ELF-1 (cell line): ENCODE measurements around the gene LCN2.

Source experiments
- DNase-seq: peaks from one replicate; pipeline ENCODE4 v3.0.0-alpha.2; 2016; ENCODE audit warnings: low read depth, low spot score

Gene LCN2

GRCh38 chr9:128114326-128115186 is 34.7 kb upstream of the LCN2 start:
- DNase-seq = no peak

GRCh38 chr9:128115187-128116103 is 33.8 kb upstream of the LCN2 start:
- DNase-seq = no peak

DNA sequence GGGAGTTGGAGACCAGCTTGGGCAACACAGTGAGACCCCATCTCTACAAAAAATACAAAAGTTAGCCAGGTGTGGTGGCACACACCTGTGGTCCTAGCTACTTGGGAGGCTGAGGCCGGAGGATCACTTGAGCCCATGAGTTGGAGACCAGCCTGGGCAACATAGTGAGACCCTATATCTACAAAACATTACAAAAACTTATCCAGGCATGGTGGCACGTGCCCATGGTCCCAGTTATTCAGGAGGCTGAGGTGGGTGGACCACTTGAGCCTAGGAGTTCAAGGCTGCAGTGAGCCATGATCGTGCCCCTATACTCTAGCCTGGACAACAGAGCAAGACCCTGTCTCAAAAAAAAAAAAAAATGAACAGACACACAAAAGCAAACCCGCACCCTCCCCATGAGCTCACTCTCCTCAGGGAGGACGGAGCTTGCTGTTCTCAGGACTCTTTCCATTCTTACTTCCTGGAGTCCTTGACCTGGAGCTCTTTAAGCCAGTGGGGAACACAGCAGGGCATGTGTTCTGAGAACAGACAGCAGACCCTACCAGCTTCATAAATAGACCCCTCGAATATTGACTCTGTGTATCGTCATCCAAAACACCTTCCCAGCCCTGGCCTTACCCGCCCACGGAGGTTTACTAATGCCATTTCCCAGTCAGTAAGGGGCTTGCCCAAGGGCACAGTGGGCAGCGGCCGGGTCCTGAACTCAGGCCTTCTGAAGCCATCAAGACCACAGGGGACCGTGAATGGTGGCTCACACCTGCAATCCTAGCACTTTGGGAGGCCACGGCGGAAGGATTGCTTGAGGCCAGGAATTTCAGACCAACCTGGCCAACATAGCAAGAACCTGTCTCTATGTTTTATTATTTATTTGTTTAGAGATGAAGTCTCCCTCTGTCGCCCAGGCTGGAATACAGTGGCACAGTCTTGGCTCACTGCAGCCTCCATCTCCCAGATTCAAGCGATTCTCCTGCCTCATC is 32.9 kb upstream of the LCN2 start:
- no peak for DNase-seq

GRCh38 chr9:128117613-128118471 is 31.4 kb upstream of the LCN2 start:
- peak; percentile 99 for DNase-seq

GRCh38 chr9:128118472-128118857 is 30.8 kb upstream of the LCN2 start:
- no peak for DNase-seq

DNA sequence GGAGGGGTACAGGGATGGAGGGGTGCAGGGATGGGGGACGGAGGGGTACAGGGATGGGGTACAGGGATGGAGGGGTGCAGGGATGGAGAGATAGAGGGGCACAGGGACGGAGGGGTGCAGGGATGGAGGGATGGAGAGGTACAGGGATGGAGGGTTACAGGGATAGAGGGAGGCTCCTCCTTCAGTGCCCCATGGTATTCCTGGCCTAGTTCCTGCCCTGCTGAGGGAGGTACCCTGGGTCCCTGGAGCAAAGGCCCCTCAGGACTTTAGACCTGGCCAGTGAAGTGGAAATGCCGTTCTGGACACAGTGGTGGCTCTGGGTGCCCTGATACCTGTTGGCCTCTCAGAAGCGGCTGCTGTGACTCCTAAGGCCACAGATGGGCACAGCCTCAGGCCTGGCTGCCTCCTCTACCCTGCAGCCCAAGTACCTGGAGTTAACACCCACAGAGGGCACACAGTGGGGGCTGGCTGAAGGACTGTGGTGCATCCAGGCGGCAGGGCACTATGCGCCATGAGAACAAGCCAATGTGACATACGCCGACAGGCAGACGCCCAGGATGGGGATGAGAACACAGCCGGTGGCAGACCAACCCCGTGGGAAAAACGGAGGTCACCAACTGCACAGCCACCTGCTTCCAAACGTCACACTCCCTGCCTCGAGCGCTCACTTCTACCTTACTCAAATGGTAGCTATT is 30.1 kb upstream of the LCN2 start:
- no peak for DNase-seq

- DNase-seq = no peak
Observed at GRCh38 chr9:128120061-128120740, 29.1 kb upstream of the LCN2 start.

DNA sequence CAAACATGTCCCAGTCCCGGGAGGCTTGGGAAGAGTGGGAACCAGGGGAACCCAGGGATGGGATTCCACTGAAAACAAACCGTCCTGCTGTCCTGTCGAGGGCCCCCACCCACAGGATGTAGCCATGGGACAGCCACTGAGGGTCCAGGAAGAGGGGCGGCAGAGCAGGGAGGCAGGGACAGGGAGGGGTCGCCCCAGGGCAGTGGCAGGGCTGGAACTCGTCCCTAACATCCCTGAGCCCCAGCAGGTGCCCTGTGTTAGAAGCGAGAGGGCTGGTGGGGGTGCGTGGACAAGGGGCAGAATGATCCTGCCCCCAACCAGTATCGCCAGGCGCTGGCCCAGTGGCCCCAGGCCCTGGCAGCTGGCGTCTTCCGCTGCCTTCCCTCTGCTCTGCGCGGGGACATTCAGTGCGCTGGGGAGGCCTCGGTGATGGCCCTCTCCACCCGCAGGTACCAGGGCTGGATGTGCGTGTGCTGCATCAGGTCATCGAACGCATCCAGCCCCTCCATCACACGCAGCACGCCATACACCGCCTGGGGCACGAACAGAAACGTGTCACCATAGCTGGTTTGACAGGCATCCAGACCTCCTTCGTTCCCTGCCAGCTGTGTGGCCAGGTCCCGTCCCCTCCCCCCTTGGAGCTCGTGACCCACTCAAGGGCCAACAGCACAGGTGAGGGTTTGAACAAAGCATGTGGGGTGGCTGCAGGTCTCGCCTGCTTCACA is 28.4 kb upstream of the LCN2 start:
- no peak for DNase-seq

DNA sequence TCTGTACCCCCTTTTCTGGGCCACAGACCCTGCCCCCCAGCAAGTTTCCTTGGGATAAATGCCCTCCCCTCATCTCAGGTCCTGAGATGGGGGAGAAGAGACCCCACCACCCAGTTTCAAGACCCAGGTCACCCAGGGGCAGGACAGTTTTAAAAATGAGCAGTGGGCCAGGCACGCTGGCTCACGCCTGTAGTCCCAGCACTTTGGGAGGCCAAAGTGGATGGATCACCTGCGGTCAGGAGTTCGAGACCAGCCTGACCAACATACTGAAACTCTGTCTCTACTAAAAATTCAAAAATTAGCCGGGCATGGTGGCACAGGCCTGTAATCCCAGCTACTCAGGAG is 27.8 kb upstream of the LCN2 start:
- no peak for DNase-seq

DNA sequence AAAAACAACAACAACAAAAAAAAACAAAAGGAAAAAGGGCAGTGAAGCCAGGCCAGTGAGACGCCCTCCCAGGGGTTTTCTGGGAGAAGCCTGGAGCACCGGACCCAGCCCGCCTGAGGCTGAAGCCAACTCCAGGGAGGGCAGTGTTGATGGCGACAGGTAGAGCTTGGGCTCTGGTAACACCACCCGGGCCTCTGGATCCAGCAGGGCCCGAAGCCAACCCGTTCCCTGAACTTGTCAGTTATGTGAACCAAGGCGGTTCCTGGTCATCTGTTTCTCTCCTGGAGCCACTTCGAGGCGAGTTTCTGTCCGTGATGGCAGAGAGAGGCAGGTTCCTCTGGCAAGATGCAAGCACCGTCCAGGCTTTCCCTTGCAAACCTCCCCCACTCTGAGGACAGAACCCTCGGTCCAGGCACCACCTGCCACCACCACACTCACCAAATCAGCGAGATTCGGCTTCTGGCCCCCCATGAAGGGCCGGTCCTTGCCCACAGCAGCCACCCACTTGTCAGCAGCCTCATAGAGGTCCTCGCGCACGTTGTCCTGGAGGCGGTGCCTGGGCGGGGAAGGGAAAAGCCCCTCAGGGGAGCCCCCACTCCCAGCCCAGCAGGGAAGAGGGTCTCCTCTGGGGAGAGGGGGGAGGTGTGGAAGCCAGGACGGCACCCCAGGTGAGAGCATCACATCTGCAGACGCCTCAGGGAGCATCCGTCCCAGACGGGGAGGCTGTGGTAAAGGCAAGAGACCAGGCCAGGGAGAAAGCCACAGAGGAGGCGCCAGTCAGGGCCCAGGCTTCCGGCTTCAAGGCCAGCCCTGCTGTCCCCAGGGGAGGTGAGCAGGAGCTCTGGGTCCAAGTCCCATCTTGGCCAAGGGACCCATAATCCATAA is 27.1 kb upstream of the LCN2 start:
- no peak for DNase-seq

GRCh38 chr9:128122809-128123175 is 26.5 kb upstream of the LCN2 start:
- no peak for DNase-seq

DNA sequence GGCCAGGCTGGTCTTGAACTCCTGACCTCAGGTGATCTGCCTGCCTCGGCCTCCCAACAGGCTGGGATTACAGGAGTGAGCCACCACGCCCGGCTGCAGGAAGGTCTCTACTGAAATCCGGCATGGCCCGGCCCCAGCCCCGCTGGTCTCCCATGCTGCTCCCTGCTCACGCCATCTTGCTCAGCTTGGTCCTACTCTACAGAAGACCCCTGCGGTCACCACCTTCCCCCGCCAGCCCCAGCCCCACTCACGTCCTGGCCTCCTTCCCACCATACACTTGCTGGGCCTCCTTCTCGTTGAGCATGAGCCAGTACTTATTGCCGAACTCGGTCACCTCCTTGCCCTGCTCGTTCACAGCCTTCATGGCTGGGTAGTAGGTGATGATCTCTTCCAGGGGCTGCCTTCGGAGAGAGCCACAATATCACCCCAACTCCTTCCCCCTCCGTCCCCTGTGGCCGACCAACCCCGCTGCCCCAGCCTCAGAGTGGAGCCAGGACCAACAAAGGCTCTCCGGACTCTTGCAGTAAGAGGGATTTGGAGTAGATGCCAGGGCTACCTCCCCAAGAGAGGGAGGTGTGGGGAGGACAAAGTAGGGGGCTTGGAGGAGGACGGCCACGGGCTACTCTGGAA is 25.7 kb upstream of the LCN2 start:
- no peak for DNase-seq

DNA sequence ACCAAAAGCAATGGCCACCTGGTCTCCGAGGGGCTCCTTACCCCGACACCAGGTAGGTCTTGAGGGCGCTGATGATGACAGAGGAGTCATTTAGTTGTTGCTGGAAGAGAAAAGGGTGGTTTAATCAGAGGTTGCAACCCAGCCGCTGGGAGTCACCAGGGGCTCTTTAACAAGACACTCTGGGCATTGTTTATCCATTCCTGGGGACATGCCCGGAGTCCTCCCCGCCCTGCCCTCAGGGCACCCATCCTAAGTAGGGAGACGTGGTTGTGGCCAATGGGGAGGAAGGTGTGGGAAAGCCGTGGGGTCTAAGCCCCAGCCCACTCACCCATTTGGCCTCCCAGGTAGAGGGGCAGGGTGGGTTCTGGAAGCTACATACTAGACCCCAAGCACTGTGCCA is 24.8 kb upstream of the LCN2 start:
- no peak for DNase-seq

GRCh38 chr9:128124873-128125579 is 24.2 kb upstream of the LCN2 start:
- peak; percentile 84 for DNase-seq

DNA sequence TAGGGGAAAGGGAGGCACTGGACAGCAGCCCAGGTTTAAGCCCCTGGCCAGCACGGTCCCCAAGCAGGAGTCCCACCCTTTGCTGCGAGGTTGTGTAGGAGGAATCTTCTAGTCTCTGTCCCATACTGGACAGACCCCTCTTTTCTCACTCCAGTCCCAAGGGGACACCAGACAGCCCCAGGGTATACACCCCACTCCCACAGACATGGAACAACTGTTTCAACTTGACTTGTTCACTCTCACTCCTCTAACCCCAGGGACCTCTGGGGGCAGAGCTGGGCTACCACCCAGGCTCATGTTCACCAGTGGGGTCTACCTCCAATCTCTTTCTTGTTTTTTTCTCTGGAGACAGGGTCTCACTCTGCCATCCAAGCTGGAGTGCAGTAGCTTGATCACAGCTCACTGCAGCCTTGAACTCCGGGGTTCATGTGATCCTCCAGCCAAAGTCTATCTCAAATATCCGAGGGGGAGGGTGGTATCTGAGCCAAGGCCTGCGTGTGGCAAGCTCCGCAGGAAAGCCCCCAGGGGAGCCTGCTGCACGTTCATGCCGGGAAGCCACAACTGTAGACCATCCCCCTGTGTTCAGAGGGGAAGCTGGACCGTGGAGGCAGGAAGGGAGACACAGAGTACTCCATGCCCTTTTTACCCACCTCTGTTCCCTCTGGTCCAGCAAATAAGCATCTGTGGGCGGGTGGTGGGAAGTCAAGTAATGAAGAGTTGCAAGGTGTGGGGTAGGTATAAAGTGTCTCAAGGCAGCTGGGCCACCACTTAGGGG is 23.5 kb upstream of the LCN2 start:
- no peak for DNase-seq

DNA sequence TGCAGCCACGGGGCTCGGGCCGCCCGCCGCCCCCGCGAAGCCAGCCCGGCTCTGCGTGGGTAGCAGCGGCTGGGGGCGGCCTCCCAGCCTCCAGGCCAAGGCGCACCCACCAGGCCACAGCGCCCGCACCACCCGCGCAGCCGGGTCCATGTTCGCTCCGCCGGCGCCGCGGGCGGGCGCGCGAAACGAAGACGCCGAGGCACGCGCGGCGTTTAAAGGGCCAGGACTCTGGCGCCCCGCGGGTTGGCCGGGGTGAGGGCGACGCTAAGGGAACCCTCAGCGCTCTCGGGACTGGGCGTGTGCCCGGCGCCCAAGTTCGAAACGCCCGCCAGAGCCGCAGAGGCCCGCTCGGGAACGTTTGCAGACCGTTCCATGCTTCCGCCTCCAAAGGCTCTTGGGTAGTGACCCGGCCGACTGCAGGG is 21.7 kb upstream of the LCN2 start, which contains the start of gene PTGES2:
TSS of gene PTGES2 (minus strand) at position 162 of the 422 bp plus-strand sequence. CDS start at position 150, 12 bp downstream.
- no peak for DNase-seq
